HL-60 (cell line): ENCODE results near the gene LMAN2.

Source experiments
- DNase-seq, 2 experiments: peaks; one replicate each; pipeline ENCODE4 v3.0.0-alpha.2; 2010 to 2020; ENCODE audit warnings: low read depth in 1 of 2, low spot score in 1 of 2
- H3K27ac ChIP-seq: fragments of 250-450 bp; sonication (Bioruptor Pico); replicated peaks from 2 replicates; pipeline ENCODE4 v1.5.1; 2020; ENCODE audit warnings: mild to moderate bottlenecking, moderate library complexity
- H3K27me3 ChIP-seq: fragments of 250-450 bp; sonication (Bioruptor Pico); 2 replicates; pipeline ENCODE4 v1.5.1; 2021; ENCODE audit warnings: mild to moderate bottlenecking, moderate library complexity; ENCODE audit not compliant: insufficient read depth, poor library complexity, severe bottlenecking
- H3K4me3 ChIP-seq: replicated peaks from 2 replicates; pipeline ENCODE4 v1.5.1; 2011; ENCODE audit warnings: mild to moderate bottlenecking, control low read depth, low read length; ENCODE audit not compliant: insufficient read depth
- GABPA ChIP-seq: IDR thresholded peaks from 2 replicates; pipeline ENCODE4 v1.6.1; 2012; ENCODE audit warnings: low read depth
- POLR2AphosphoS5 ChIP-seq: IDR thresholded peaks from 2 replicates; pipeline ENCODE4 v1.6.1; 2012; ENCODE audit warnings: low read depth
- SPI1 ChIP-seq: IDR thresholded peaks from 2 replicates; pipeline ENCODE4 v1.6.1; 2012; ENCODE audit warnings: low read depth, mild to moderate bottlenecking, borderline replicate concordance
- TF ChIP-seq, protein P1 (sequence below): IDR thresholded peaks from 2 replicates; pipeline ENCODE4 v1.6.1; 2012; ENCODE audit warnings: low read depth; ENCODE audit not compliant: insufficient replicate concordance
- TF ChIP-seq, protein P2 (sequence below): IDR thresholded peaks from one replicate; pipeline ENCODE4 v1.5.1; 2011; ENCODE audit warnings: low read length, control low read depth, inconsistent platforms; ENCODE audit not compliant: insufficient read depth

Gene LMAN2

DNA sequence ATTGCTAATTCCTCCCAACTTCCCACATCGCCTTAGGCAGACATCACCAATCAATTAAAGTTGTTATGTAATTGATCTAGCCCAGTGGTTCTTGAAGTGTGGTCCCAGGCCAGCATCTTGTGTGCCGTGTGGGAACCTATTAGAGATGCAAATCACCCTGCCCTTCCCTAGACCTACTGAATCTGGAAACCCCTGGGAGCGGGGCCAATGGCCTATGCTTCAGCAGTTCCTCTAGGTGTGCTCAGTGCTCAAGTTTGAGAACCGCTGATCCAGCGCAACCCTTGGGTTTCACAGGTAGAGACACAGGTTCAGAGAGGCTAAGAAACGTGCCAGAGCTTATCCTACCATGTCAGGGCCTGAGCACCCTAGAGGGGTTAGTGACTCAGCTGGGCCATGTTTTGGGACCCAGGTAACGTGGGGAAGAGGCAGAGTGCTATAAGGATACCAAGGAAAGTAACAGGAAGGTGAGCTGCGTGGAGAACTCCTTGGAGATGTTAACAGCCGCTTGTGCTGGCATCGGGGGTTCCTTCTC, 37.1 kb upstream of the LMAN2 start:
- H3K27ac ChIP-seq, result no peak overlapping the region
- H3K4me3 ChIP-seq, result no peak overlapping the region
- TF ChIP-seq, protein P1, sequence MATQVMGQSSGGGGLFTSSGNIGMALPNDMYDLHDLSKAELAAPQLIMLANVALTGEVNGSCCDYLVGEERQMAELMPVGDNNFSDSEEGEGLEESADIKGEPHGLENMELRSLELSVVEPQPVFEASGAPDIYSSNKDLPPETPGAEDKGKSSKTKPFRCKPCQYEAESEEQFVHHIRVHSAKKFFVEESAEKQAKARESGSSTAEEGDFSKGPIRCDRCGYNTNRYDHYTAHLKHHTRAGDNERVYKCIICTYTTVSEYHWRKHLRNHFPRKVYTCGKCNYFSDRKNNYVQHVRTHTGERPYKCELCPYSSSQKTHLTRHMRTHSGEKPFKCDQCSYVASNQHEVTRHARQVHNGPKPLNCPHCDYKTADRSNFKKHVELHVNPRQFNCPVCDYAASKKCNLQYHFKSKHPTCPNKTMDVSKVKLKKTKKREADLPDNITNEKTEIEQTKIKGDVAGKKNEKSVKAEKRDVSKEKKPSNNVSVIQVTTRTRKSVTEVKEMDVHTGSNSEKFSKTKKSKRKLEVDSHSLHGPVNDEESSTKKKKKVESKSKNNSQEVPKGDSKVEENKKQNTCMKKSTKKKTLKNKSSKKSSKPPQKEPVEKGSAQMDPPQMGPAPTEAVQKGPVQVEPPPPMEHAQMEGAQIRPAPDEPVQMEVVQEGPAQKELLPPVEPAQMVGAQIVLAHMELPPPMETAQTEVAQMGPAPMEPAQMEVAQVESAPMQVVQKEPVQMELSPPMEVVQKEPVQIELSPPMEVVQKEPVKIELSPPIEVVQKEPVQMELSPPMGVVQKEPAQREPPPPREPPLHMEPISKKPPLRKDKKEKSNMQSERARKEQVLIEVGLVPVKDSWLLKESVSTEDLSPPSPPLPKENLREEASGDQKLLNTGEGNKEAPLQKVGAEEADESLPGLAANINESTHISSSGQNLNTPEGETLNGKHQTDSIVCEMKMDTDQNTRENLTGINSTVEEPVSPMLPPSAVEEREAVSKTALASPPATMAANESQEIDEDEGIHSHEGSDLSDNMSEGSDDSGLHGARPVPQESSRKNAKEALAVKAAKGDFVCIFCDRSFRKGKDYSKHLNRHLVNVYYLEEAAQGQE, result no peak
- TF ChIP-seq SPI1 (no peak), POLR2AphosphoS5 (no peak), GABPA (no peak)
- TF ChIP-seq, protein P2, sequence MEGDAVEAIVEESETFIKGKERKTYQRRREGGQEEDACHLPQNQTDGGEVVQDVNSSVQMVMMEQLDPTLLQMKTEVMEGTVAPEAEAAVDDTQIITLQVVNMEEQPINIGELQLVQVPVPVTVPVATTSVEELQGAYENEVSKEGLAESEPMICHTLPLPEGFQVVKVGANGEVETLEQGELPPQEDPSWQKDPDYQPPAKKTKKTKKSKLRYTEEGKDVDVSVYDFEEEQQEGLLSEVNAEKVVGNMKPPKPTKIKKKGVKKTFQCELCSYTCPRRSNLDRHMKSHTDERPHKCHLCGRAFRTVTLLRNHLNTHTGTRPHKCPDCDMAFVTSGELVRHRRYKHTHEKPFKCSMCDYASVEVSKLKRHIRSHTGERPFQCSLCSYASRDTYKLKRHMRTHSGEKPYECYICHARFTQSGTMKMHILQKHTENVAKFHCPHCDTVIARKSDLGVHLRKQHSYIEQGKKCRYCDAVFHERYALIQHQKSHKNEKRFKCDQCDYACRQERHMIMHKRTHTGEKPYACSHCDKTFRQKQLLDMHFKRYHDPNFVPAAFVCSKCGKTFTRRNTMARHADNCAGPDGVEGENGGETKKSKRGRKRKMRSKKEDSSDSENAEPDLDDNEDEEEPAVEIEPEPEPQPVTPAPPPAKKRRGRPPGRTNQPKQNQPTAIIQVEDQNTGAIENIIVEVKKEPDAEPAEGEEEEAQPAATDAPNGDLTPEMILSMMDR, result no peak
- H3K27me3 ChIP-seq, result no peaks in the 10 kb centered on the region
- DNase-seq, result no peak

DNA sequence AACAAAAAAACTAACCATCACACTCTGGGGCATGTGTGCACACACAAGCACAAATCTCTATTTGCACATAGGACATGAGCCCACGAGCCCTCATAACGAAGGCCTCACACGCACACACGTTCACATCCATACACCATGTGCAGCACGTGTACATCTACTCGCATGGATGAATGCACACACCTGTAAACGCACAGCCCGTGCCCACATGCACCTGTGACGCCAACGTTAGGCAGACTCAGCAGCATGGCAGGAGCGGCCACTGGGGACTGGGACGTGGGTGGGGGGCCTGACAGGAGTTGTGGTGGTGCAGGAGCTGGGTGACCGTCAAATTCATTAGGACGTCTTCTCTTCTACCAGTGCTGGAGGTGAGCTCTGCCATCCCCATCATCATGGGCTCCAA, 35.9 kb upstream of the LMAN2 start:
- Histone ChIP-seq H3K27ac (no peak overlapping the region), H3K4me3 (no peak overlapping the region), H3K27me3 (no peaks in the 10 kb centered on the region)
- no peak for DNase-seq
- TF ChIP-seq GABPA (no peak), POLR2AphosphoS5 (no peak), SPI1 (no peak)
- TF ChIP-seq, protein P2, result no peak
- TF ChIP-seq, protein P1, result no peak

DNA sequence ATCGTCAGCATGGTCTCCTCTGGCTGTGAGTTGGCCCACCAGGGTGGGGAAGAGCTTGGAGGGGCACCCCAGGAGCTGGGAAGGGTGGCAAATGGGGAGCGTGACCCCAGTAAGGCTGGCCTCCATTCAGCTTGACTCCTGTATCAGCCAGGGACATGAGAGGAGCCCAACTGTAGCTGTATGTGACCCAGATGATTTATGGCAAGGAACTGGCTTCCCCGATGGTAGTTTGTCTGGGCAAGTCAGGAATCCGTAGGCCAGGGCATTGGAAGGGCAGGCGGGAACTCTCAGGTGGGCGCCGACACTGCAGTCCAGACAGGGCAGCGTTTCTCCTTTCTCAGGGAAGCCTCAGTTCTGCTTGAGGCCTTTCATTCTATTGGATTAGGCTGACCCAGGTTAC, 35.1 kb upstream of the LMAN2 start:
- Histone ChIP-seq H3K4me3 (no peak overlapping the region), H3K27ac (no peak overlapping the region), H3K27me3 (no peaks in the 10 kb centered on the region)
- TF ChIP-seq SPI1, result no peak
- TF ChIP-seq GABPA, result no peak
- TF ChIP-seq, protein P2, result no peak
- TF ChIP-seq, protein P1, result no peak
- no peak for TF ChIP-seq POLR2AphosphoS5
- DNase-seq, result no peak
